GM21529 (cell line): Measurements from ENCODE around the gene NYAP2.

ENCODE experiments used
- ATAC-seq: cut with Tn5 transposase; IDR thresholded peaks from one replicate; pipeline ENCODE4 v1.9.1; 2021; ENCODE audit not compliant: unreplicated experiment

Gene NYAP2

GRCh38 chr2:225543626-225544025 lies 144.1 kb downstream of the NYAP2 start:
- no peak for ATAC-seq

- no peak for ATAC-seq
Observed at GRCh38 chr2:225556461-225556860, 157.0 kb downstream of the NYAP2 start.

DNA sequence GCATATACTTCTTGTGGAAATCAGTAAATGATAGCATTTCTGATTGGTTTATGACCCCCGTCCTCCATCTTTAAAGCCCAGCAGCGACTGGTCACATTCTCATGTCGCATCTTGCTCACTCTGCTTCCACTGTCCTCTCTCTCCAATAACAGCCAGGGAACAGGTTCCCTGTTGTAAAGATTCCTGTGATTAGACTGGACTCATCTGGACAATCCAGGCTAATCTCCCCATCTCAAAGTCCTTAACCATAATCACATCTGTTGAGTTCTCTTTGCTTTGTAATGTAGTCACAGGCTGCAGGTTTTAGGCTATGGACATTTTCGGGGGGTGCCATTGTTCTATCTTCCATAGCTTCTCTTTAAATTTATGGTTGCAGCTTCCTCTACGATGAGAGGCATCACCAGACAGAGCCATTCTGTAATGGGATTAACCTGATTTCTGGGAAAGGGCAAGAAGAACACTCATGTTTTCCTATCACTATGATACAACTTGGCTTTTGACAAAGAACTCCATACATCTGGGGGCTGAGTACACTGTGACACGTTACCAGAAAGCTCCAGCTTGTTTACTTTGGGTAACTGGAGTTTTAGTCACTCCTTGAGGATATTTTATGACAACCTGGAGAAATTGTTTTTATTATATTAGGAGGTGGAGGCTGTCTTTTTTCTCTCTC lies 159.0 kb downstream of the NYAP2 start:
- no peak for ATAC-seq

DNA sequence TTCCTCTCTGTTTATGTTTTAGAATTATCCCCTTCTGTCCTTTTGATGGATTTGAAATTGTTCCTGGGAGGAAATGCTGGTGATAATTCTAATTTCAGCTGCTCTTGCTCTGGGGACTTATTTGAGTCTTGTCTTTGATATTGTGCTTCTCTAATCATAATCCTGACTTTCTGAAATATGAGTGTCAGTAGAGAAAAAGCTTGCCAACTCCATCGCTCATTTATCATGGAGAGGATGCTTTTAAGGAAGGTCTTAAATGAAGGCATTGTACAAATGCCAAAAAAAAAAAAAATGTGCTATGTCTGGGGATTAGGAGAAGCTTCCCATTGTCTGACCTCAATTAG lies 159.5 kb downstream of the NYAP2 start:
- ATAC-seq: no peak

- no peak for ATAC-seq
Observed at GRCh38 chr2:225566798-225567197, 167.3 kb downstream of the NYAP2 start.

- ATAC-seq: no peak
Observed at GRCh38 chr2:225569995-225570394, 170.5 kb downstream of the NYAP2 start.

GRCh38 chr2:225573603-225574002 lies 174.1 kb downstream of the NYAP2 start:
- no peak for ATAC-seq

- no peak for ATAC-seq
Observed at GRCh38 chr2:225574582-225575138, 175.2 kb downstream of the NYAP2 start.

- no peak for ATAC-seq
Observed at GRCh38 chr2:225581135-225581534, 181.6 kb downstream of the NYAP2 start.

- no peak for ATAC-seq
Observed at GRCh38 chr2:225581906-225582305, 182.4 kb downstream of the NYAP2 start.

DNA sequence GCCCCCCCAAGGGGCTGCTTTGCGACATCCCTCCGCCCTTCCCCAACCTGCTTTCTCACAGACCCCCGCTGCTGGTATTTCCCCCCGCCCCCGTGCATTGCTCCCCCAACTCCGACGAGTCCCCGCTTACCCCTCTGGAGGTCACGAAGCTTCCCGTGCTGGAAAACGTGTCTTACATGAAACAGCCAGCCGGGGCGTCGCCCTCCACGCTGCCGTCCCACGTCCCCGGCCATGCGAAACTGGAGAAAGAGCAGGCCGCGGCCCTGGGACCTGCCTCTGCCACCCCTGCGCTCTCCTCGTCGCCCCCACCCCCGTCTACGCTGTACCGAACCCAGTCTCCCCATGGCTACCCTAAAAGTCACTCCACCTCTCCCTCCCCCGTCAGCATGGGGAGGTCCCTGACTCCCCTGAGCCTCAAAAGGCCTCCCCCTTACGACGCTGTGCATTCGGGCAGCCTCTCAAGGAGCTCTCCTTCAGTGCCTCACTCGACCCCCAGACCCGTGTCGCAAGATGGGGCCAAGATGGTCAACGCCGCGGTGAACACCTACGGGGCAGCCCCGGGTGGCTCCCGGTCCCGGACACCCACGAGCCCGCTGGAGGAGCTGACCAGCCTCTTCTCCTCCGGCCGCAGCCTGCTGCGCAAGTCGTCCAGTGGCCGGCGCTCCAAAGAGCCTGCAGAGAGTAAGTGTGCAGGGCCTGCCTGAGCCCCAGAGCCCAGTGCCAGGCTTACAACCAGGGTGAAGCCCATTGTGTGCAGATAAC lies 183.0 kb downstream of the NYAP2 start:
- ATAC-seq: no peak

GRCh38 chr2:225584796-225585195 lies 185.3 kb downstream of the NYAP2 start:
- no peak for ATAC-seq

- no peak for ATAC-seq
Observed at GRCh38 chr2:225590932-225591331, 191.4 kb downstream of the NYAP2 start.

DNA sequence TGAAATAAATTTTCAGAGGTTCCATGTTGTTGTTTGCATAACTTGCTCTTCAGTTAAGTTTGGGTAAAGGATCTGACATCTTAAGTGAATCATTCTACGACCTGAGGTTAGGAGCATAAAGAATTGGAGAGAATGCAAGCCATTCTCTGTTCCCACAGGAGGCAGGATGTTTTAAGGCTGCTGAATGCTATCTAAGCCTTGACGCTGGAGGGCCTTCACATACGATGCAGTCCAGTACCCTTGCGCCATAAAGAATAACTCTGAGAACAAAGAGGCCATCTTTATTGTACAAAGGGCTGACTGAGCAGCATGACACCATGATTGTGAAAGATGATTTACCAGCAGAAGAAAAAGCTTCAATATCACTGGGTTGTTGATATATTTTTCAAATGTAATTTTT lies 198.4 kb downstream of the NYAP2 start:
- ATAC-seq: no peak

GRCh38 chr2:225598426-225598825 lies 198.9 kb downstream of the NYAP2 start:
- no peak for ATAC-seq

GRCh38 chr2:225598897-225599296 lies 199.4 kb downstream of the NYAP2 start:
- no peak for ATAC-seq

DNA sequence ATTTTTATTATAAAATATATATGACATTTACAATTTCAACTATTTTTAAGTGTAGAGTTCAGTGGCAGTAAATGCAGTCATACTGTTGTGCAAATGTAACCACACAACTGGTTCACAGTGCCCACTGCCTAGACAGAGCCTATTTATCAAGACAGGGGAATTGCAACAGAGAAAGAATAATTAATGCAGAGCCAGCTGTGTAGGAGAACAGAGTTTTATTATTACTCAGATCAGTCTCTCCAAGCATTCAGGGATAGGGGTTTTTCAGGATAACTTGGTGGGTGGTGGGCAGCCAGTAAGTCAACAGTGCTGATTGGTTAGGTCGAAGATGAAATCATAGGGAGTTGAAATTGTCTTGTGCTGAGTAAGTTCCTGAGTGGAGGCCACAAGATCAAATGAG lies 200.3 kb downstream of the NYAP2 start:
- ATAC-seq: no peak

DNA sequence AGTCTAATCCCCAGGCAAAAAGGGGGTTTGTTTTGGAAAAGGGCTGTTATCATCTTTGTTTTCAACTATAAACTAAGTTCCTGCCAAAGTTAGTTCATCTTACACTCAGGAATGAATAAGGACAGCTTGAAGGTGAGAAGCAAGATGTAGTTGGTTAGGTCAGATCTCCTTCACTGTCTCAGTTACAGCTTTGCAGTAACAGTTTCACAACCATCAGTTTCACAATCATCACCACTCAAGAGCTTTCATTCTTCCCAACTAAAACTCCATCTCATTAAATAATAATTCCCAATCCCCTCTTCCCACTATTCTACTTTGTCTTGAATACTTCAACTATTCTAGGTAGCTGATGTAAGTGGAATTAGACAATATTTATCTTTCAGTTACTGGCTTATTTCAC lies 200.9 kb downstream of the NYAP2 start:
- ATAC-seq: no peak

DNA sequence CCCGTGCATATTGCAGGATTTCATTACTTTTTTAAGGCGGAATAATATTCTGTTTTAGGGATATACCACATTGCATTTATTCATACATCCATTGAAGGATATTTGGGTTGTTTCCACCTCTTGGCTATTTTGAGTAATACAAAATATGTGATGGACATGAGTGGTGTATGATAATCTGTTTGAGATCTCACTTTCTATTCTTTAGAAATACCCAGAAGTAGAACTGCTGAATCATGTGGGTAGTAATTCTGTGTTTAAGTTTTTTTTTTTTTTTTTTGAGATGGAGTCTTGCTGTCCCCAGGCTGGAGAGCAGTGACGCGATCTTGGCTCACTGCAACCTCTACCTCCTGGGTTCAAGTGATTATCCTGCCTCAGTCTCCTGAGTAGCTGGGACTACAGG lies 201.4 kb downstream of the NYAP2 start:
- no peak for ATAC-seq

DNA sequence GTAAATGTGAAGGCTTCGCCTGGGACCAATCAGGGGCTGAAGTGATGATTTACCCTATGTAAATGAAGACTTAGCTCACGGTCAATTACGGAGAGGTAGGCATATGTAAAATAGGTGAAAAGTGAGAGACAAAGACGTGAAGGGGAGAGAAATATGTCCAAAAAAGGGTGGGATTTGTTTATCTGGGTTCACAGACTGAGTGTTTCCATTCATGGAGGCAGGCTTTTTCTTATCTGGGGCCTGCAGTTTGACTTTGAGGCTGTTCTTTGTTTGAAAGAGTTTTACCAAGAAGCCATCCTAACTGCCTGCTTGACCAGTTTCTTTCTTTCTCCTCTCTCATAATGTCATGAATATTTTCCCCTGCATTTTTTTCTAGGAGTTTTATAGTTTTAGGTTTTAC lies 202.7 kb downstream of the NYAP2 start:
- ATAC-seq: no peak

- no peak for ATAC-seq
Observed at GRCh38 chr2:225608136-225608535, 208.6 kb downstream of the NYAP2 start.

DNA sequence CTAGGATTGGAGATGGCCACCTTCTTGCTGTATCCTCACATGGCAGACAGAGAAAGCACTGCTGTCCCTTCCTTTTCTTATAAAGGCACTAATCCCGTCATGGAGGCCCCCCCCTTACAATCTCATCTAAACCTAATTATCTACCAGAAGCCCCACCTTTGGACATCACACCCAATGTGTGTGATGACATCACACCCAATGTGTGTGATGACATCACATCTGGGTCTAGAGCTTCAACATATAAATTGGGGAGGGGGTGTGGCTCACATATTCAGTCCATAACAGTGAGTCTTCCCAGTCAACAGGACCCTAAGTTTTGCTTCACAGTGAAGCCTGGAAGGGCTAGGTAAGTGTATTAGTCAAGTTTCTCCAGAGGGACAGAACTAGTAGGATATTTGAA lies 213.1 kb downstream of the NYAP2 start:
- ATAC-seq: no peak

DNA sequence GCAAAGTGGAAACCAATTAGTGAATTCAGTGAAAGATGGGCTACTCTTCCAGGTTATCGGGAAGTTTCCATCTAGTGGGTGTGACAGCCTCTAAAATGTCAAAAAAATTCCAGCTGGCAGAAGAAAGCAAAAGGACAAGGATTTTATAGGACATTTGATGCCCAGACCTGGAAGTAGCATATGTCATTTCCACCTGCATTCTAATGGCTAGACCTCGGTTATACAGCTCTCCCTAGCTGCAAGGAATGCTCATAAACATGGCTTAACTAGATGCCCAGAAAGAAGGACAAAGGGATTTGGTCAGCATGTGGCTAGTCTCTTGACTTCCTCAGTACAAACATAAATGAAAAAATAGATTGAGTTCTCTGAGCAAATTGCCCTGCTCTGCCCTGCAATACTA lies 215.4 kb downstream of the NYAP2 start:
- no peak for ATAC-seq
